Measurements from ENCODE around the gene ZC2HC1B. TPM values are rescaled to one million over a fixed set of nuclear protein-coding genes. Genes with fewer than 3 reads are reported as not detected.

The ZC2HC1B gene
- total and polyA plus RNA-seq, 4 donors, result 0.28 TPM; not detected in 3

DNA sequence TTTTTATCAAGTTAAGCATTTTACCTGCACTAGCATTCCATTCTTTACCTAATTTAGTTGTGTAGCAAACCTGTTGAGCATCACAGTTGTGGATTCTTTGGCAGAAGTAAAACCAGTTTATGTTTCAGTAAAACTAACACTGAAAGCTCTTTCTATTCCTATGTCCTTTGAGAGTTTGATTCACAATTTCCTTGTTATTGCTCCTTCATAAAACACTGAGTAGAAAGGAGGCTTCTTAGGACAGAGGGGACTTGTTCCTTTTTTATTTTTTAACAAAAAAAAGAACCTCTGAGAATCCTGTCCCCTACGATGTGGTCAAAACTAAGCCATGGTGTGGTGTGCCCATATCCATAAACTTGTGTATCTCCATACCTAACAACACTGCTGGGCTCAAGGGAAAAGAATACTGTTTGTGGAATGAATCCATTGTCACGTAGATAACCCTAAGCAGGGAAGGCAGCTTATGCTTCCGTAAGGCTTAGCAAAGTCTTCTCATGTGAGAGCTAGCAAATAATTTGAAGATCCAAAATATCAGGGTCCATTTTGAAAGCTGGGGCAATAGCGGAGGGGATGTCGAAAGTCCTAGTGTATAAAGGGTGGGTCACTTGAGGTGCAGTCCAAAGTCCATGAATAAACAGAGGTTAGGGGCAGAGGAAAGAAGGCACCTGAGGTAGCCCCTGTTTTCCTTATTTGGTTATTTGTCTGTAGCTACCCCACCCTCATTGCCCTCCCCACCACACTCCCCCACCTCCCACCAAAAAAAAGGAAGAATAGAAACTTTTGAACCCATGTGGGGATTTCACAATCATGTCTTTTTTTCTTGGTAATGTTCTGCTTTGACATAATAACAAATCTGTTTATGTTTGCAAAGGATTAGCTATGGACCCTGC lies 72.7 kb downstream of the ZC2HC1B start:
- no peak for DNase-seq
- Histone ChIP-seq H3K9me3 (ENCODE audit: control insufficient read depth in 4 of 4, insufficient read depth in 3 of 4, low read length in 3 of 4) (peaks cover 0 to 5% (median 1%) of the 10 kb centered on the region in 4 donors), H3K27me3 (ENCODE audit: control insufficient read depth in 3 of 3, insufficient read depth in 3 of 3, low read length in 2 of 3) (no peaks in the 10 kb centered on the region), H3K36me3 (ENCODE audit: control insufficient read depth in 4 of 4, insufficient read depth in 4 of 4, low read length in 4 of 4) (peaks cover 0 to under 1% (median 0%) of the 10 kb centered on the region in 4 donors), H3K9ac (ENCODE audit: insufficient read depth in 1 of 2, low read length in 2 of 2) (no peak overlapping the region), H3K4me1 (ENCODE audit: control insufficient read depth in 5 of 5, insufficient read depth in 5 of 5, low read length in 5 of 5) (peaks cover 0 to 23% (median 4%) of the 10 kb centered on the region in 5 donors), H3K27ac (ENCODE audit: low read depth in 1 of 2, low read length in 1 of 2) (no peak overlapping the region), H3K4me3 (no peak overlapping the region)
- no peak for ATAC-seq (ENCODE audit: insufficient read depth, low FRiP score)
- 77 to 82% methylated on average over 5 of the region's 5 CpGs for WGBS, 2 donors
- TF ChIP-seq, protein P1, sequence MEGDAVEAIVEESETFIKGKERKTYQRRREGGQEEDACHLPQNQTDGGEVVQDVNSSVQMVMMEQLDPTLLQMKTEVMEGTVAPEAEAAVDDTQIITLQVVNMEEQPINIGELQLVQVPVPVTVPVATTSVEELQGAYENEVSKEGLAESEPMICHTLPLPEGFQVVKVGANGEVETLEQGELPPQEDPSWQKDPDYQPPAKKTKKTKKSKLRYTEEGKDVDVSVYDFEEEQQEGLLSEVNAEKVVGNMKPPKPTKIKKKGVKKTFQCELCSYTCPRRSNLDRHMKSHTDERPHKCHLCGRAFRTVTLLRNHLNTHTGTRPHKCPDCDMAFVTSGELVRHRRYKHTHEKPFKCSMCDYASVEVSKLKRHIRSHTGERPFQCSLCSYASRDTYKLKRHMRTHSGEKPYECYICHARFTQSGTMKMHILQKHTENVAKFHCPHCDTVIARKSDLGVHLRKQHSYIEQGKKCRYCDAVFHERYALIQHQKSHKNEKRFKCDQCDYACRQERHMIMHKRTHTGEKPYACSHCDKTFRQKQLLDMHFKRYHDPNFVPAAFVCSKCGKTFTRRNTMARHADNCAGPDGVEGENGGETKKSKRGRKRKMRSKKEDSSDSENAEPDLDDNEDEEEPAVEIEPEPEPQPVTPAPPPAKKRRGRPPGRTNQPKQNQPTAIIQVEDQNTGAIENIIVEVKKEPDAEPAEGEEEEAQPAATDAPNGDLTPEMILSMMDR (IDR thresholded peaks at IDR 0.05; ENCODE audit: control extremely low read depth, extremely low read depth), result no peak

- Histone ChIP-seq H3K27ac (ENCODE audit: low read depth in 1 of 2, low read length in 1 of 2) (no peak overlapping the region), H3K4me1 (ENCODE audit: control insufficient read depth in 5 of 5, insufficient read depth in 5 of 5, low read length in 5 of 5) (peaks cover 0 to 23% (median 4%) of the 10 kb centered on the region in 5 donors), H3K9ac (ENCODE audit: insufficient read depth in 1 of 2, low read length in 2 of 2) (no peak overlapping the region), H3K27me3 (ENCODE audit: control insufficient read depth in 3 of 3, insufficient read depth in 3 of 3, low read length in 2 of 3) (no peaks in the 10 kb centered on the region), H3K36me3 (ENCODE audit: control insufficient read depth in 4 of 4, insufficient read depth in 4 of 4, low read length in 4 of 4) (peaks cover 0 to 5% (median 0%) of the 10 kb centered on the region in 4 donors), H3K9me3 (ENCODE audit: control insufficient read depth in 4 of 4, insufficient read depth in 3 of 4, low read length in 3 of 4) (peaks cover 0 to 5% (median 1%) of the 10 kb centered on the region in 4 donors), H3K4me3 (no peak overlapping the region)
- TF ChIP-seq, protein P1 (IDR thresholded peaks at IDR 0.05; ENCODE audit: control extremely low read depth, extremely low read depth), result no peak
- ATAC-seq (ENCODE audit: insufficient read depth, low FRiP score) (no peak), DNase-seq (peak in 2 of 3 donors; percentile 83 to 91)
- WGBS, 2 donors, result 87 to 93% methylated on average over 1 of the region's 1 CpG
These were observed 73.3 kb downstream of the ZC2HC1B start for GRCh38 chr6:143937668-143937970.

GRCh38 chr6:143939364-143939763 lies 75.1 kb downstream of the ZC2HC1B start:
- no peaks in the 10 kb centered on the region for H3K27me3 ChIP-seq (ENCODE audit: control insufficient read depth in 3 of 3, insufficient read depth in 3 of 3, low read length in 2 of 3)
- 22 to 40% methylated on average over 4 of the region's 4 CpGs for WGBS, 2 donors
- no peak overlapping the region for H3K27ac ChIP-seq (ENCODE audit: low read depth in 1 of 2, low read length in 1 of 2)
- peaks cover 0 to 5% (median 0%) of the 10 kb centered on the region in 4 donors for H3K36me3 ChIP-seq (ENCODE audit: control insufficient read depth in 4 of 4, insufficient read depth in 4 of 4, low read length in 4 of 4)
- ATAC-seq (ENCODE audit: insufficient read depth, low FRiP score) (no peak), DNase-seq (no peak)
- H3K9ac ChIP-seq (ENCODE audit: insufficient read depth in 1 of 2, low read length in 2 of 2), result no peak overlapping the region
- no peak overlapping the region for H3K4me3 ChIP-seq
- no peaks in the 10 kb centered on the region for H3K9me3 ChIP-seq (ENCODE audit: control insufficient read depth in 4 of 4, insufficient read depth in 3 of 4, low read length in 3 of 4)
- peaks cover 0 to 23% (median 4%) of the 10 kb centered on the region in 5 donors for H3K4me1 ChIP-seq (ENCODE audit: control insufficient read depth in 5 of 5, insufficient read depth in 5 of 5, low read length in 5 of 5)
- TF ChIP-seq, protein P1 (IDR thresholded peaks at IDR 0.05; ENCODE audit: control extremely low read depth, extremely low read depth), result no peak

Measured in lung (tissue), 12 donors.